Gastroesophageal sphincter (tissue), 3 donors: ENCODE results near the gene CEACAM16.
"Not testable (repeated sequence)": the region's sequence is repeated elsewhere in the genome, so short reads cannot be mapped to it uniquely, and the experiment has no call there.

Source experiments
- CTCF ChIP-seq, 4 experiments: fragments of 200-600 bp in 2 of 4; fragments of 450-650 bp in 2 of 4; sonication (generic) in 1 of 4; IDR thresholded peaks; one replicate each; pipeline ENCODE4 v1.5.1; 2017 to 2019; ENCODE audit warnings: antibody characterized with exemption in 4 of 4, mild to moderate bottlenecking in 2 of 4, moderate library complexity in 2 of 4
- EP300 ChIP-seq: sonication (generic); formaldehyde crosslinking; IDR thresholded peaks from one replicate; pipeline ENCODE4 v1.6.1; 2017; ENCODE audit warnings: antibody characterized with exemption, mild to moderate bottlenecking
- POLR2A ChIP-seq, 2 donors: fragments of 450-650 bp; IDR thresholded peaks; one replicate each; pipeline ENCODE4 v1.6.1; 2017; ENCODE audit warnings: antibody characterized with exemption in 2 of 2, mild to moderate bottlenecking in 2 of 2, moderate library complexity in 1 of 2
- POLR2AphosphoS5 ChIP-seq: sonication (generic); formaldehyde crosslinking; IDR thresholded peaks from one replicate; pipeline ENCODE4 v1.6.1; 2017; ENCODE audit warnings: antibody characterized with exemption

- TF ChIP-seq POLR2AphosphoS5; EP300; POLR2A (IDR thresholded peaks at IDR 0.05); CTCF (IDR thresholded peaks at IDR 0.05): not testable (repeated sequence)
These were observed 28.9 kb upstream of the CEACAM16 start for GRCh38 chr19:44670027-44670426.
